Ishikawa (cell line): ENCODE measurements around the gene GRIPAP1.

Experiments
- CEBPB ChIP-seq: IDR thresholded peaks from 2 replicates; pipeline ENCODE4 v1.6.1; 2012
- CREB1 ChIP-seq: IDR thresholded peaks from 2 replicates; pipeline ENCODE4 v1.6.1; 2012; ENCODE audit warnings: low read depth
- EGR1 ChIP-seq: IDR thresholded peaks from 2 replicates; pipeline ENCODE4 v1.6.1; 2012
- EP300 ChIP-seq: IDR thresholded peaks from 2 replicates; pipeline ENCODE4 v1.6.1; 2012; ENCODE audit warnings: borderline replicate concordance
- FOXM1 ChIP-seq: IDR thresholded peaks from 2 replicates; pipeline ENCODE4 v1.6.1; 2012; ENCODE audit warnings: low read depth, borderline replicate concordance
- MAX ChIP-seq: IDR thresholded peaks from 2 replicates; pipeline ENCODE4 v1.6.1; 2012
- NFIC ChIP-seq: IDR thresholded peaks from 2 replicates; pipeline ENCODE4 v1.6.1; 2012
- RAD21 ChIP-seq: IDR thresholded peaks from 2 replicates; pipeline ENCODE4 v1.6.1; 2012; ENCODE audit warnings: low read depth
- REST ChIP-seq: IDR thresholded peaks from 2 replicates; pipeline ENCODE4 v1.6.1; 2012; ENCODE audit warnings: low read depth, mild to moderate bottlenecking
- TAF1 ChIP-seq: IDR thresholded peaks from 2 replicates; pipeline ENCODE4 v1.6.1; 2012; ENCODE audit warnings: low read depth, mild to moderate bottlenecking
- TCF12 ChIP-seq: IDR thresholded peaks from 2 replicates; pipeline ENCODE4 v1.6.1; 2012; ENCODE audit warnings: low read depth
- TEAD4 ChIP-seq: IDR thresholded peaks from 2 replicates; pipeline ENCODE4 v1.6.1; 2012
- USF1 ChIP-seq: IDR thresholded peaks from 2 replicates; pipeline ENCODE4 v1.6.1; 2012
- YY1 ChIP-seq: IDR thresholded peaks from 2 replicates; pipeline ENCODE4 v1.6.1; 2012; ENCODE audit warnings: low read depth
- ZBTB7A ChIP-seq: IDR thresholded peaks from 2 replicates; pipeline ENCODE4 v1.6.1; 2012; ENCODE audit warnings: low read depth

Gene GRIPAP1

GRCh38 chrX:48974574-48974973 is 27.5 kb downstream of the GRIPAP1 start:
- no peak for TF ChIP-seq RAD21
- TF ChIP-seq CEBPB: no peak
- no peak for TF ChIP-seq CREB1
- TF ChIP-seq FOXM1: no peak
- no peak for TF ChIP-seq NFIC
- no peak for TF ChIP-seq ZBTB7A
- no peak for TF ChIP-seq REST
- no peak for TF ChIP-seq TAF1
- TF ChIP-seq YY1: no peak
- no peak for TF ChIP-seq TEAD4

GRCh38 chrX:48974033-48974432 is 28.0 kb downstream of the GRIPAP1 start:
- TF ChIP-seq FOXM1 (no peak), TAF1 (no peak), RAD21 (no peak)

- TF ChIP-seq CEBPB (no peak), MAX (no peak), RAD21 (no peak), TCF12 (no peak), EP300 (no peak), CREB1 (no peak), YY1 (no peak), ZBTB7A (no peak), EGR1 (no peak), USF1 (no peak), REST (no peak), NFIC (no peak), TEAD4 (no peak), TAF1 (no peak), FOXM1 (no peak)
These were observed 29.6 kb downstream of the GRIPAP1 start for GRCh38 chrX:48972220-48973164.

- TF ChIP-seq REST (no peak), EP300 (no peak), TCF12 (no peak), EGR1 (no peak), USF1 (no peak), CREB1 (no peak)
These were observed 30.5 kb downstream of the GRIPAP1 start, which contains the start of gene KCND1 for GRCh38 chrX:48971249-48972219. Gene KCND1, minus strand, starts transcription at chrX:48971844. Its CDS starts 1,573 bp downstream, at chrX:48970271.
